Activated T-helper 1 cell treated with anti-CD3 and anti-CD28 coated beads, Interleukin-2, amount 50 U/mL, for 16 hours (primary cell): ENCODE data around the gene TRIM52.
"Not testable (repeated sequence)": the region's sequence is repeated elsewhere in the genome, so short reads cannot be mapped to it uniquely, and the experiment has no call there.

Source experiments
- DNase-seq, 2 donors: peaks; one replicate each; pipeline ENCODE4 v3.0.0-alpha.2; 2020; ENCODE audit warnings: low read depth in 1 of 2, low spot score in 1 of 2

The TRIM52 gene

GRCh38 chr5:181217111-181217802, 43.7 kb downstream of the TRIM52 start:
- DNase-seq, result peak; percentile 29 to 37

GRCh38 chr5:181215997-181216989, 44.6 kb downstream of the TRIM52 start:
- no peak for DNase-seq

DNA sequence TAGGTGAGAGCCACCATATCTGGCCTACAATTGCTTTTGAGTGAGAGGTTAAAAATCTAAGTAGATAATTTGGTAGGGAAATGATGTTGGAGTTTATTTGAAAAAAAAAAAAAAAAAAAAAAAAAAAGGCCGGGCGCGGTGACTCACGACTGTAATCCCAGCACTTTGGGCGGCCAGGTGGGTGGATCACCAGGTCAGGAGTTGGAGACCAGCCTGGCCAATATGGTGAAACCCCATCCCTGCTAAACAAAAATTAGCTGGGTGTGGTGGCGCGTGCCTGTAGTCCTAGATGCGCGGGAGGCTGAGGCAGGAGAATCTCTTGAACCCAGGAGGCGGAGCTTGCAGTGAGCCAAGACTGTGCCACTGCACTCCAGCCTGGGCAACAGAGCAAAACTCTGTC, 46.7 kb downstream of the TRIM52 start:
- not testable (repeated sequence) for DNase-seq

DNA sequence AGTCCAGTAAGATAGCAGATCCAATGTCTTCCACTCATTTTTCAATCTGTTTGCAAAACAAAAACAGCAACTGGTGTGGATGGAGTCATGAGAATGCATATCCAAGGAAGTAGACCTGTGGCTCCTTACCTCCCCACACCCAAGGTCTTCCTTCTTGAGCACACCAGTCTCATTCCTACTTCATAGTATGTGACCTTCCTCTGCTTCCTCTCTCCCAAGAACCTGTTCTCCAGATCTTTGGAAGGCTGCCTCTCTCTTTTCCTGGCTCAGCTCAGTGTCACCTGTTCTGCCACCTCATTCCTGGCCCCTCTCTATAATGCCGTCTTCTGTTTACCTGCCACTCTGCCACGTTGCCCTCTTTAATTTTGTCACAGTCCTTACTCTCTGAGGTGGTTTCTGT, 48.0 kb downstream of the TRIM52 start:
- DNase-seq, result no peak

- no peak for DNase-seq
Measured at GRCh38 chr5:181212080-181212479, 48.9 kb downstream of the TRIM52 start.

DNA sequence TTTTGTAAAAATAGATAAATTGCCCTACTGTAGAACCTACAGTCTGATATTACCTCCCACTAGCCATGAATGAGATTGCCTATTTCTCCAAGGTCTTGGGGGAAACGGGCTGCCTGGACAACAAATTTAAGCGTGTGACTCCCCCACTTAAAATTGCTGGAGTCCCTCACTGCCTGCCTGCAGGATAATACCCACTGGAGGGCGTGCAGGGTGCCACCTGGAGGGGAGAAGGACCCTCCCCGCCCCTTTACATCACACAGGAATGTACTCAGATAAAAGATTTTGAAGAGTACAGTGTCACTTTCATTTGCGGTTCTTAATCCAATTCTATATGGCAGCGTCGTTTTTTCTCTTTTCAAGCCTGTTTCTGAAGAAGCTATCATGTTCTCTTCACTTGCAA, 49.7 kb downstream of the TRIM52 start:
- DNase-seq, result no peak

GRCh38 chr5:181210698-181211097, 50.2 kb downstream of the TRIM52 start:
- DNase-seq, result not testable (repeated sequence)

GRCh38 chr5:181210148-181210547, 50.8 kb downstream of the TRIM52 start:
- DNase-seq, result not testable (repeated sequence)

DNA sequence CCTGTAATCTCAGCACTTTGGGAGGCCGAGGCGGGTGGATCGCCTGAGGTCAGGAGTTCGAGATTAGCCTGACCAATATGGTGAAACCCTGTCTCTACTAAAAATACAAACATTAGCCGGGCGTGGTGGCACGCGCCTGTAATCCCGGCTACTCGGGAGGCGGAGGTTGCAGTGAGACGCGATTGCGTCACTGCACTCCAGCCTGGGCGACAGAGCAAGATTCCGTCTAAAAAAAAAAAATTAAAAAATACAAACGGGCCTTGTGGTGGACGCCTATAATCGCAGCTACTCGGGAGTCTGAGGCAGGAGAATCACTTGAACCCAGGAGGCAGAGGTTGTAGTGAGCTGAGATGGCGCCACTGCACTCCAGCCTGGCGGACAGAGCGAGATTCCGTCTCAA, 51.9 kb downstream of the TRIM52 start:
- not testable (repeated sequence) for DNase-seq

DNA sequence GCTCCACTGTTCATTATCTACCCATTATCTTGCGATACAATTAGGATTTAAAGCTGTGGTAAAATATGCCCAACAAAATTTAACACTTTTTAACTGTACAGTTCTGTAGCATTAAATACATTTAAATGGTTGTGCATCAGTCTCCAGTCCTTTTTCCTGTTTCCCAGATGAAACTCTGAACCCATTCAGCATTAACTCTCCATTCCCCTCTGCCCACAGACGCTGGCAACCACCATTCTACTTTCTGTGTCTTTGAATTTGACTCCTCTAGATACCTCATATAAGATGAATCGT, 53.0 kb downstream of the TRIM52 start:
- DNase-seq, result no peak

GRCh38 chr5:181207214-181207959, 53.6 kb downstream of the TRIM52 start:
- peak in 1 of 2 donors; percentile 61 for DNase-seq

- DNase-seq, result no peak
Measured at GRCh38 chr5:181205761-181206649, 54.9 kb downstream of the TRIM52 start.
